Ecto neural progenitor cell (in vitro differentiated cells): ENCODE measurements around the gene TRIM58.

ENCODE experiments used
- DNase-seq: peaks from one replicate; pipeline ENCODE4 v3.0.0-alpha.2; 2018; ENCODE audit warnings: low spot score

The TRIM58 gene

GRCh38 chr1:247857069-247857984 is at the start of gene TRIM58:
Gene TRIM58, plus strand, starts transcription at chr1:247857187. Its CDS starts 60 bp downstream, at chr1:247857247.
- no peak for DNase-seq

GRCh38 chr1:247812637-247813036 is 44.4 kb upstream of the TRIM58 start:
- DNase-seq, result no peak

GRCh38 chr1:247822060-247822459 is 34.9 kb upstream of the TRIM58 start:
- DNase-seq, result no peak

GRCh38 chr1:247824023-247824422 is 33.0 kb upstream of the TRIM58 start, which contains the start of gene OR14A16:
Gene OR14A16, minus strand, starts transcription at chr1:247824119. Its CDS starts 8,390 bp downstream, at chr1:247815729.
- no peak for DNase-seq

- no peak for DNase-seq
Observed at GRCh38 chr1:247825362-247825761, 31.6 kb upstream of the TRIM58 start.

- DNase-seq, result no peak
Observed at GRCh38 chr1:247829656-247830055, 27.3 kb upstream of the TRIM58 start.

GRCh38 chr1:247833601-247834000 is 23.4 kb upstream of the TRIM58 start:
- no peak for DNase-seq

- DNase-seq, result no peak
Observed at GRCh38 chr1:247840818-247841217, 16.2 kb upstream of the TRIM58 start.

- no peak for DNase-seq
Observed at GRCh38 chr1:247841796-247842195, 15.2 kb upstream of the TRIM58 start, which contains the start of gene OR11L1. Gene OR11L1, minus strand, starts transcription at chr1:247841896. Its CDS starts 0 bp downstream, at chr1:247841896.

GRCh38 chr1:247843411-247843810 is 13.6 kb upstream of the TRIM58 start:
- no peak for DNase-seq

- DNase-seq, result no peak
Observed at GRCh38 chr1:247845011-247845692, 11.8 kb upstream of the TRIM58 start.

GRCh38 chr1:247845693-247846017 is 11.3 kb upstream of the TRIM58 start:
- DNase-seq, result no peak

- DNase-seq, result no peak
Observed at GRCh38 chr1:247848346-247848745, 8.6 kb upstream of the TRIM58 start.

- no peak for DNase-seq
Observed at GRCh38 chr1:247849616-247850015, 7.4 kb upstream of the TRIM58 start.

- DNase-seq, result no peak
Observed at GRCh38 chr1:247854899-247855545, 2.0 kb upstream of the TRIM58 start.

GRCh38 chr1:247855911-247856310 is 1.1 kb upstream of the TRIM58 start:
- no peak for DNase-seq

- DNase-seq, result no peak
Observed at GRCh38 chr1:247857985-247858619, 1.1 kb downstream of the TRIM58 start.

GRCh38 chr1:247862756-247863155 is 5.8 kb downstream of the TRIM58 start:
- DNase-seq, result no peak

- DNase-seq, result no peak
Observed at GRCh38 chr1:247864644-247865043, 7.7 kb downstream of the TRIM58 start.

GRCh38 chr1:247865416-247865815 is 8.4 kb downstream of the TRIM58 start:
- DNase-seq, result no peak

GRCh38 chr1:247883346-247883745 is 26.4 kb downstream of the TRIM58 start:
- DNase-seq, result no peak

GRCh38 chr1:247884797-247885413 is 27.9 kb downstream of the TRIM58 start:
- DNase-seq, result no peak
